ENCODE measurements around the gene PIK3C3.

The PIK3C3 gene

DNA sequence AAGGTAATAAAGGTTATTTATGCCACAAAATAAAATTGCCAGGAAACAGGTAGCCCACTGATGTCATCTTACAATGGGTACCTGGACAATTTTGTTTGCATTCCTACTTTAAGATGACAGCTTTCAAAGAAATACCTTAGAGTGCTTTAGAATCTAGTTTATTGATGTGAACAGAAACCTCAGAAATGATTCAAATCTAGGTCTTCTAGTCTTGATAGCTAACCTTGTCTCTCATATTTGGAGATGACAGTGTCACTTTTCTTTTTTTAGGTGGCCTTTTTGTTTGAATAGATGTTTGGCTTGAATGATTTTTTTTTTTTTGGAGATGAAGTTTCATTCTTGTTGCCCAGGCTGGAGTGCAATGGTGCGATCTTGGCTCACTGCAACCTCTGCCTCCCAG, 69.1 kb downstream of the PIK3C3 start:
- TF ChIP-seq, protein P1, sequence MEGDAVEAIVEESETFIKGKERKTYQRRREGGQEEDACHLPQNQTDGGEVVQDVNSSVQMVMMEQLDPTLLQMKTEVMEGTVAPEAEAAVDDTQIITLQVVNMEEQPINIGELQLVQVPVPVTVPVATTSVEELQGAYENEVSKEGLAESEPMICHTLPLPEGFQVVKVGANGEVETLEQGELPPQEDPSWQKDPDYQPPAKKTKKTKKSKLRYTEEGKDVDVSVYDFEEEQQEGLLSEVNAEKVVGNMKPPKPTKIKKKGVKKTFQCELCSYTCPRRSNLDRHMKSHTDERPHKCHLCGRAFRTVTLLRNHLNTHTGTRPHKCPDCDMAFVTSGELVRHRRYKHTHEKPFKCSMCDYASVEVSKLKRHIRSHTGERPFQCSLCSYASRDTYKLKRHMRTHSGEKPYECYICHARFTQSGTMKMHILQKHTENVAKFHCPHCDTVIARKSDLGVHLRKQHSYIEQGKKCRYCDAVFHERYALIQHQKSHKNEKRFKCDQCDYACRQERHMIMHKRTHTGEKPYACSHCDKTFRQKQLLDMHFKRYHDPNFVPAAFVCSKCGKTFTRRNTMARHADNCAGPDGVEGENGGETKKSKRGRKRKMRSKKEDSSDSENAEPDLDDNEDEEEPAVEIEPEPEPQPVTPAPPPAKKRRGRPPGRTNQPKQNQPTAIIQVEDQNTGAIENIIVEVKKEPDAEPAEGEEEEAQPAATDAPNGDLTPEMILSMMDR (conservative IDR thresholded peaks at IDR 0.05): no peak
- no peak for TF ChIP-seq ZFX (IDR thresholded peaks at IDR 0.05)
- H3K27ac ChIP-seq: no peak overlapping the region

DNA sequence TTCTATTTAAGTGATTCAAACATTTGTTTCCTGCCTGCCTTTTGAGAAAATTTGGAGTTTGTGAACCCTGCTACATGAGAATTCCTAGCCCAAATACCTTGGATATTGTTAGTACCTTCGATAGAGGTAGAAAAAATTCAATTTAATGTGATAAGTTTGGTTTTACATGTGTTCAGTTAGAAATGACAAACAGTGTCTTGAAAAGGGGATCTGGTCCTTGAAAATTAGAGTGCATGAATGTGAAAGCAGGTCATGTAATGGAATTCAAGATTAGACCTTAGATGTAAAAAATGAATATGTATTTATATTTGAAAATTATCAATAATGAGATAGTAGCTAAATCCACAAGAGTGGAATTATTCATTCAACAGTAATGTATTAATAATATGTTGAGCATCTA, 70.5 kb downstream of the PIK3C3 start:
- TF ChIP-seq ZFX (IDR thresholded peaks at IDR 0.05): no peak
- TF ChIP-seq, protein P1 (conservative IDR thresholded peaks at IDR 0.05): no peak
- no peak overlapping the region for H3K27ac ChIP-seq

DNA sequence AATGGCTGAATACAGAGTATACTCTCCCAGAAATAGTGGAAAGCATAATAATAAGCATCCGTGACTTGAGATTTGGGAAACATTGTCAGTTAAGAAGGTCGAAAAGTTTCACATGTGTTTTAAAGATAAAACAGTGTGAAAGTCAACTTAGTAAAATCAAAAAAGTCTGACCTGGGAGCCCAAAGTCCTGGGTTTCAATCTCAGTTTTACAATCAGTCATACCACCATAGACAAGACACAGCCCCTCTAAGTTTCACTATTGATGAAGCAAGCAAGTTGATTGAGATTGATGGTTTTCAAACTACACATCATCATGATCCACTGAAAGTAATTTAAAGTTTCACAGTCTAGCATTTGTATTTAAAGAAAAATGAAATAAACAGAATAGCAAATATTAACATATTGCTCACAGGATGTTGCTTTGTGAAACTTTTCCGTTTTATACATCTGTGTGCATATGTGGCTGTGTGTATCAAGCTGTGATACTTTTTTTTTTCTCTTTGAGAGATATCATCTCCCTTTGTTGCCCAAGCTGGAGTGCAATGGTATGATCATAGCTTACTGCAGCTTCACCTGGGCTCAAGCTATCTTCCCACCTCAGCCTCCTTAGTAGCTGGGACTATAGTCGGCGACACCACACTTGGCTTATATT, 71.1 kb downstream of the PIK3C3 start:
- TF ChIP-seq, protein P1 (conservative IDR thresholded peaks at IDR 0.05): no peak
- TF ChIP-seq ZFX (IDR thresholded peaks at IDR 0.05): no peak
- H3K27ac ChIP-seq: no peak overlapping the region

GRCh38 chr18:42028247-42028832, 73.3 kb downstream of the PIK3C3 start:
- TF ChIP-seq, protein P1 (conservative IDR thresholded peaks at IDR 0.05): peak; percentile 90
- TF ChIP-seq ZFX (IDR thresholded peaks at IDR 0.05): no peak
- no peak overlapping the region for H3K27ac ChIP-seq

DNA sequence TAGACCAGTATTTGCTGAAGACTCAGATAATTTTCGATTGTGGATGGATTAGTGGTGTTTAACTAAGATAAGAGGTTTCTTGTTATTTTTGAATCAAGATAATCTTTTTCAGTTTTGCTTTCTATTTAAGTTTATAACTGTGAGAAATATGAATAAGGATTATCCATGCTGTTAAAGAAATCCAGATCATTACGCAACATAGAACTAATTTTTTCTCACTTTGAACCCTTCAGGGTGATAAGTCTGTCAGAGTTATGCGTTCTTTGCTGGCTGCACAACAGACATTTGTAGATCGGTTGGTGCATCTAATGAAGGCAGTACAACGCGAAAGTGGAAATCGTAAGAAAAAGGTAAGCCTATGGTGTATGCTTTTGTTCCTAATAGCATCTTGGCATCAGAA, 74.1 kb downstream of the PIK3C3 start:
- no peak overlapping the region for H3K27ac ChIP-seq
- TF ChIP-seq ZFX (IDR thresholded peaks at IDR 0.05): no peak
- TF ChIP-seq, protein P1 (conservative IDR thresholded peaks at IDR 0.05): no peak

DNA sequence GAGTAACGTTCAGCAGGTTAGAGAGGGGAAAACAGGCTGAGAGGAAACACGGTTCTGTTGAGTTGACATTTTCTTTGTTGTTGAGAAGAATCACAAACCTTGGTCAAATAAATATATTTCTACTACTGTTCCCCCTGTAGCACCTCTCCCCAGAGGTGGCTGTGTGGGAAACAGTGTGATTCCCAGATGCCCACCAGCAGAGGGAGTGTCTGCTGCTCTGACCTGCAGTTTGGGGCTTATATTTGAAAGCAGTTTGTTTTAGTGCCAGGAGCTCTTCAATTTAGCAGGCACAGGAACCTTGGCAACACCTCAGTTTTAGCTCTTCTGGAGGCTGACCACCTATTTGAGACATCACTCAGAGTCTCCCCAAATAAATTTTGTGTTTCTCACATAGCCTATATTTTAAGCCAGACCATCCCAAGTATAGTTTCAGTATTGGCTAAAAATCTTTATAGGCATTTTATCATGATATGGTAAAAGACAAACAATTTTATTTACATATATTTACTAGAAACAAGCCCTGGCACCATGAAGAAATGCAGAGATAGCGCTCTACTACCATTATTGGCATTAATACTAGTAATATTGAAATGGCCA, 75.7 kb downstream of the PIK3C3 start:
- H3K27ac ChIP-seq: no peak overlapping the region

GRCh38 chr18:42032447-42032846, 77.4 kb downstream of the PIK3C3 start:
- no peak for TF ChIP-seq ZFX (IDR thresholded peaks at IDR 0.05)
- TF ChIP-seq, protein P1 (conservative IDR thresholded peaks at IDR 0.05): no peak
- no peak overlapping the region for H3K27ac ChIP-seq

More for the DNA sequence above, 75.7 kb downstream of the PIK3C3 start:
- TF ChIP-seq ZFX (IDR thresholded peaks at IDR 0.05): no peak
- TF ChIP-seq, protein P1 (conservative IDR thresholded peaks at IDR 0.05): peak; percentile 67
